Right renal pelvis (tissue), 4 donors: ENCODE results near the gene EHMT1. TPM values are rescaled to one million over a fixed set of nuclear protein-coding genes. Genes with fewer than 3 reads are reported as not detected.
A peak's percentile ranks its signal among the peaks of the same experiment; 100 is the strongest.

Experiments used
- DNase-seq, 4 donors: peaks; one replicate each; pipeline ENCODE4 v3.0.0-alpha.2; 2013; ENCODE audit warnings: low read depth in 4 of 4, low spot score in 3 of 4, missing footprints in 1 of 4
- polyA plus RNA-seq, 4 donors: library from polyadenylated mRNA; unstranded; fragments of 120-200 nt; gene quantifications; one replicate each; pipeline ENCODE4 v1.2.1, GENCODE V29; 2013; ENCODE audit not compliant: insufficient read length in 4 of 4

EHMT1 gene
- 10 to 100 TPM; 62.6 to 73.2 (median 71.3) TPM for polyA plus RNA-seq

- peak; percentile 78 to 86 (median 80) for DNase-seq
These were observed at the start of gene EHMT1 for GRCh38 chr9:137618105-137619067. Gene EHMT1, plus strand, starts transcription at chr9:137619005. Its CDS starts 24 bp downstream, at chr9:137619029.

- no peak for DNase-seq
These were observed 49.1 kb upstream of the EHMT1 start for GRCh38 chr9:137569609-137570203.

DNA sequence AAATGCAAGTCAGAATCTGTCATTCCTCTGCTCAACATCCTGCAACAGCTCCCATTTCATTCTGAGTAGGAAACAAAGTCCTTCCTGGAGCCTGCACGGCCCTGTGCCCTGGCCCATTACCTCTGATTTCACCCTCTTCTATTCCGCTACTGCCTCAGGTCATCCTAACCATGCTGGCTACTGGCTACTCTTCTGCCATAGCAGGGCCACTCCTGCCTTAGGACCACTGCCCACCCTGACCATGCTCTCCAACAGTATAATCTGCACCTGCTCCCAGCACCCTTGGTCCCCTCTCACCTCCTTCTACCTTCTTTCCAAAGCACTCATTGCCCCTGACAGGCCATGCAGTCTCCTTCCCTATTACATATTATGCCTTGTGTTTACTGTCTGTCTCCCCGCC is 48.2 kb upstream of the EHMT1 start:
- DNase-seq = no peak

DNA sequence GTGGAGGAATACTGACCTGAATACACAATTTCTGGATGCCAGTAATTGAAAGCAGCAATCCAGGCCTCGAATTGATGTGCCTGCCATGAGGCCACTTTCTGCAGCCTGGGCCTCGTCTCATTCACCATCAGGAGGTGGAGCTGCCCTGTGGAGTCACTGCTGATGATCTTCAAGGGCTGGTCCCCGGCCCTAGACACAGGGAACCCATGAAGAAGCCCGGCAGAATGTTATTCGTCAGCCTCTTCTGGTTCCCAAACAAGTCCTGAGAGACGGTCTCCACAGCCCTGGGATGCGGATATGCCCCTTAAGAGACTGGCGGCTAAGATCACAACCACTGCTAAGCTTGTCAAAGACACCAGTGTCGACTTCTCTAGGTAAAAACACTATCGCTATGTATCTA is 44.6 kb upstream of the EHMT1 start:
- no peak for DNase-seq

DNA sequence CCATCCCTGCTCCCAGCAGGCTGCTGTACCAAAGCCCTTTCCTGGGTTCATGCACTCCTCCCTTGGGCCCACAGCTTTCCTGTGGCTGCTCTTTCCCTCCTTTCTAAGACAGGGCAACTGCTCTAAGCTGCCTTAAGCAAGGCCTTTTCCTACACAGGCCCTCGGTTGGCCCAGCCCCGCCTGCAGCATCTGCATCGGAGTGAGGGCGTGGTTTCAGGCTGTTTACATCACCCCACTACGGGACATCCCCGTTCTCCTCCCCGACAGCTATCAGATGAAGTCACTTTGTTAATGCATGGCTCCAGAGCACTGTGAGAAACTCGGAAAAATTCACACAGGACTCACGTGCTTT is 43.5 kb upstream of the EHMT1 start:
- DNase-seq = no peak

DNA sequence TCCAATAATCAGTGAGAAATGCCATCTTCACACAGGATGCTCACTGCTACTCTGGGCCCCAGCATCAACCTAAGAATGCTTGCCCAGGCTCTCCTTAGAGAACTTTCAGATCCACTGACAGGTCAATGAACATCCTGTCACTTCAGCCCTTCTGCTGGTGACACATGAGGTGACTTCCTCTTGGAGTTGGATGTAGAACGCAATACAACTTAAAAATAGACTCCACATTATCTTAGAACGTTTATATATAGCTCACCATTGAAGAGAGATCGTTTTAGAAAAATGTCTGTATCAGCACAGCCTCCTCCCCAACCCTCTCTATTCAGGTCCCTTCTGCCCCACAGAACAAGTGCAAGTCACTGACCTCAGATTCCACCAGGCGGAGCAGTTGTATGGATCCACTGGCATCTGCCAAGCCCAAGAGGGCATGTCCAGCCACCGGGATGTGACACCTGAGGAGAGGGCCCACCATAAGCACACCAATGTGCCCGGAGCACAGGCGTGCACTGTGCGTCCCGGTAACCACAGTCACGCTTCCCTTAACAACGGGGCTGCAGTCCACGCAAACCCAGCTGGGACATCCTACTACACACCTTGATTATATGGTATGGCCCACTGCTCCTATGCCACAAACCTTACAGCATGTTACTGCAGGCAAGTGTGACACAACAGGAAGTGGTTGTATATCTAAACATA is 42.9 kb upstream of the EHMT1 start:
- no peak for DNase-seq

- peak; percentile 83 to 87 (median 85) for DNase-seq
These were observed 40.1 kb upstream of the EHMT1 start, which contains the start of gene DPH7 for GRCh38 chr9:137578518-137579258. Gene DPH7, minus strand, starts transcription at chr9:137578925. Its CDS starts 148 bp downstream, at chr9:137578777.

GRCh38 chr9:137579259-137579604 is 39.6 kb upstream of the EHMT1 start:
- DNase-seq = no peak

- DNase-seq = no peak
These were observed 38.4 kb upstream of the EHMT1 start for GRCh38 chr9:137580209-137580953.

GRCh38 chr9:137580954-137581322 is 37.9 kb upstream of the EHMT1 start:
- no peak for DNase-seq

- no peak for DNase-seq
These were observed 37.2 kb upstream of the EHMT1 start for GRCh38 chr9:137581361-137582285.

DNA sequence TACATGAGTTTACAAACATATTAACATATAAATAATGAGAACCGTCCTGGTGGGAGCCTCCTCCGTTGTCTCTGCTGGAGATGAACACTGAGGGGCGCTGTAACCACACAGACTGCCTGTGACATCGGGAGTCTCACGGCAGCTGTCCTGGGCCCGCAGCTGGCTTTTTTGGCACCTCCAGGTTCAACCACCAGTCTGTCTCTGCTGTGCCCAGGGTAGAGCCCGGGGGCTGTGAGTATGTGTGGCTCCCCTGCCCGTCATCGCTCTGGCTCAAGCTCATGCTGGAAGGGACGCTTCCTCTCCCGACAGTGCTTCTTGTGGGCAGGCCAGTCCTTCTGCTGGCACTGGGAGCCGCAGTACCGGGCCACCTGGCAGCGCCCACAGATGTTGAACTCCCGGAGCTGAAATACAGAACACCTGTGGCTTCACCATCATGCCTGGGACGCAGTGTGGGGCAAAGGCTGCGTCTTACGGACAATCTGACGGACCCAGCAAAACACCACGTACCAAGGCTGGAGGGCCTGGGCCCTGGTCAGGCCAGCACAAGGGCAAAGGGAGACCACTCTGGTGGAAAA is 36.4 kb upstream of the EHMT1 start:
- no peak for DNase-seq

- no peak for DNase-seq
These were observed 35.5 kb upstream of the EHMT1 start for GRCh38 chr9:137583347-137583746.

DNA sequence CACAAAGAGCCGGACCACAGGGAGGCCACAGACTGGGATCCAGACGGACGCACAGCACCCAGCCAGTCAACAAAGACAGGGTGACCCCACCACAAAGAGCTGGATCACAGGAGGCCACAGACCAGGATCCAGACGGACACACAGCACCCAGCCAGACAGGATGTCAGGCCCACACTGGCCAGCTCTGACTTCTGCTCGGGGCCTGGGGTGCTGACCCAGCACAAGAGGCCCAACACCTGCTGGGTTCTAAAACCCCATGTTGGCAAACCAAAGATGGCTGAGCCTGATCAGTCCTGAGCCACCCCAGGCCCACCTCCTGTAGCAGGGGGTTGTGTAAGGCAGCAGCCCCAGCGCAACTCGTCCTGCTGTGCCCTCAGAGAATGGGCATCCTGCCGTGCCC is 34.8 kb upstream of the EHMT1 start:
- no peak for DNase-seq

- DNase-seq = no peak
These were observed 32.0 kb upstream of the EHMT1 start for GRCh38 chr9:137586854-137587253.

GRCh38 chr9:137588311-137588710 is 30.5 kb upstream of the EHMT1 start:
- no peak for DNase-seq

DNA sequence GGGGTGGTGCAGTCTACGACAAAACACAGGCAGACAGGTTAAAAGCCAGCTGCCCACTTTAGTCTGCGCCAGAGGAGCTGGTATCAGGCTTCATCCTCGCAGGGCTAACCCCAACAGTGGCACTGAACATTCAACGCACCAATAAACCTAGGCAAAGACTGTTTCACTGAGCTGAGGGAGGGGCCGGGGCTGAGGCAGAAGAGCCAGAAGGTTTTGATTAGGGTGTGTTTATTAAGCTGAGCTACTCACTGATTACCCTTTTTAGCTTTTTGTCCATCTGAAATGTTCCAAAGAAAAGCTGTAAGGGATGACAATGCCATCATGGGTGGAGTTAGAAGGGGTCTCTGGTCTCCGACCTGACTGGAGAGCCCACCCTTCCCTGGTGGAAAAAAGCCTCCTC is 29.9 kb upstream of the EHMT1 start:
- DNase-seq = no peak

GRCh38 chr9:137589441-137590122 is 29.2 kb upstream of the EHMT1 start:
- no peak for DNase-seq
